Stimulated activated CD4-positive, alpha-beta T cell treated with anti-CD3 and anti-CD28 coated beads, Interleukin-2, amount 100 ng/mL, for 24 hours (primary cell): ENCODE measurements around the gene RGS12.

Experiments
- DNase-seq, 2 donors: peaks; one replicate each; pipeline ENCODE4 v3.0.0-alpha.2; 2020

The RGS12 gene, protein sequence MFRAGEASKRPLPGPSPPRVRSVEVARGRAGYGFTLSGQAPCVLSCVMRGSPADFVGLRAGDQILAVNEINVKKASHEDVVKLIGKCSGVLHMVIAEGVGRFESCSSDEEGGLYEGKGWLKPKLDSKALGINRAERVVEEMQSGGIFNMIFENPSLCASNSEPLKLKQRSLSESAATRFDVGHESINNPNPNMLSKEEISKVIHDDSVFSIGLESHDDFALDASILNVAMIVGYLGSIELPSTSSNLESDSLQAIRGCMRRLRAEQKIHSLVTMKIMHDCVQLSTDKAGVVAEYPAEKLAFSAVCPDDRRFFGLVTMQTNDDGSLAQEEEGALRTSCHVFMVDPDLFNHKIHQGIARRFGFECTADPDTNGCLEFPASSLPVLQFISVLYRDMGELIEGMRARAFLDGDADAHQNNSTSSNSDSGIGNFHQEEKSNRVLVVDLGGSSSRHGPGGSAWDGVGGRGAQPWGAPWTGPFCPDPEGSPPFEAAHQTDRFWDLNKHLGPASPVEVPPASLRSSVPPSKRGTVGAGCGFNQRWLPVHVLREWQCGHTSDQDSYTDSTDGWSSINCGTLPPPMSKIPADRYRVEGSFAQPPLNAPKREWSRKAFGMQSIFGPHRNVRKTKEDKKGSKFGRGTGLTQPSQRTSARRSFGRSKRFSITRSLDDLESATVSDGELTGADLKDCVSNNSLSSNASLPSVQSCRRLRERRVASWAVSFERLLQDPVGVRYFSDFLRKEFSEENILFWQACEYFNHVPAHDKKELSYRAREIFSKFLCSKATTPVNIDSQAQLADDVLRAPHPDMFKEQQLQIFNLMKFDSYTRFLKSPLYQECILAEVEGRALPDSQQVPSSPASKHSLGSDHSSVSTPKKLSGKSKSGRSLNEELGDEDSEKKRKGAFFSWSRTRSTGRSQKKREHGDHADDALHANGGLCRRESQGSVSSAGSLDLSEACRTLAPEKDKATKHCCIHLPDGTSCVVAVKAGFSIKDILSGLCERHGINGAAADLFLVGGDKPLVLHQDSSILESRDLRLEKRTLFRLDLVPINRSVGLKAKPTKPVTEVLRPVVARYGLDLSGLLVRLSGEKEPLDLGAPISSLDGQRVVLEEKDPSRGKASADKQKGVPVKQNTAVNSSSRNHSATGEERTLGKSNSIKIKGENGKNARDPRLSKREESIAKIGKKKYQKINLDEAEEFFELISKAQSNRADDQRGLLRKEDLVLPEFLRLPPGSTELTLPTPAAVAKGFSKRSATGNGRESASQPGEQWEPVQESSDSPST (N-terminal part only)

DNA sequence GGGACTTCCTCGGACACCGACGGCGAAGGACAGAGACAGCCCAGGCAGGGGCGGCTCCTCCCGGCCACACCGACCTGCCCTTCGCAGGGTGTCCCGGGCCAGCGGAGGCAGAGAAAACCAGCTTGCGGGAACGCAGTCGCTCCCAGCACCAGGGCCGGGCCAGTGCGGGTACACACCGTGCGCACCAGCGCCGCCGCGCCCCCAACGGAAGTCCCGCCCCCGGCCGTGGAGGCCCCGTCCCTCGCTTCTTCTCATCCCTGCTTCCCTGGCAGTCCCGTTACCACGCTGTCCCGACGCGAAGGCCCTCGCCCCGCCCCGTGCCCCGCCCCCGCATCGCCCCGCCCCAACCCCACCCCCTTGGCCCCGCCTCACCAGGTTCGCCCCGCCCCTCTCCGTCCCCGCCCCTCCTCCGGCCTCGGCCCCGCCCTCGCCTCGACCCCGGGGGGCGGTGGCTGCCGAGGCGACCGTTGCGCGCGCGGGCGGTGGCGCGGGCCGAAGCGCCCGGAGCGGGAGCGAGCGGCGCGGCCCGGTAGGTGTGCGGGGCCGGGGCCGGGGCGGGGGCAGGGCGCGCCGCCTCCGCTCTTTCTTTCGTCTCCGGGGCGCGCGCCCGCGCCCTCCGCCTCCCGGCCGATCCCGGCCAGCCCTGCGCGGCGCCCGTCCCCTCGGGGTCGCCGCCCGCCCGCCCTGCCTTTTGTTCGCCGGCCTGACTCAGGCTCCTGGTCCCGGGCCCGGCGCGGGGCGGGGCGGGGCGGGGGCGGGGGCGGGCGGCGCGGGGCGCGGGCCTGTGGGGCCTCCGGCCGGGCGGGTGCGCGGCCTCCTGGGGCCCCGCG lies at the start of gene RGS12:
RGS12 (plus strand) TSS at position 451 of the 830 bp plus-strand sequence. CDS start 23,150 bp downstream, outside the sequence.
- DNase-seq, result peak; percentile 92 to 94

DNA sequence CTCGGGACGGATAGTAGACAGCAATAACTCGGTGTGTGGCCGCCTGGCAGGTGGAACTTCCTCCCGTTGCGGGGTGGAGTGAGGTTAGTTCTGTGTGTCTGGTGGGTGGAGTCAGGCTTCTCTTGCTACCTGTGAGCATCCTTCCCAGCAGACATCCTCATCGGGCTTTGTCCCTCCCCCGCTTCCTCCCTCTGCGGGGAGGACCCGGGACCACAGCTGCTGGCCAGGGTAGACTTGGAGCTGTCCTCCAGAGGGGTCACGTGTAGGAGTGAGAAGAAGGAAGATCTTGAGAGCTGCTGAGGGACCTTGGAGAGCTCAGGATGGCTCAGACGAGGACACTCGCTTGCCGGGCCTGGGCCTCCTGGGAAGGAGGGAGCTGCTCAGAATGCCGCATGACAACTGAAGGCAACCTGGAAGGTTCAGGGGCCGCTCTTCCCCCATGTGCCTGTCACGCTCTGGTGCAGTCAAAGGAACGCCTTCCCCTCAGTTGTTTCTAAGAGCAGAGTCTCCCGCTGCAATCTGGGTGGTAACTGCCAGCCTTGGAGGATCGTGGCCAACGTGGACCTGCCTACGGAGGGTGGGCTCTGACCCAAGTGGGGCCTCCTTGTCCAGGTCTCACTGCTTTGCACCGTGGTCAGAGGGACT lies 49.6 kb upstream of the RGS12 start:
- DNase-seq, result no peak

DNA sequence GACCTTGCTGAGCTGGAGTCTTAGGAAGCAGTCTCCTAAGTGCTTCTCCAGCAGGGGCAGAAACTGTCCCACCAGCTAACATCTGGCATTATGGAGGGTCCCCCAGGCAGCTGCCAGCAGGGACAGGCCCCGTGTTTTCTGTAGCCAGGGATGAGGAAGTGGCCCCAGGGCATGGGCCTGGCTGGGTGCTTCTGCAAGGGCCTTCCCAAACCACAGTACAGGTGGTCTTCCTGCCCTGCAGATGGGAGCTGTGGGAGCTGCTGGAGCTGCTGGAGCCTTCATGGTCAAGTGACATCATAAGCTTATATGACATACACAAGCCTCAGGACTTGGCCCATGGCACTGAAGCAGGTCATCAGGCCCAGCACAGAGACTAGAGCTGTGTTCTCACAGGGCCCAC lies 48.8 kb upstream of the RGS12 start:
- no peak for DNase-seq

DNA sequence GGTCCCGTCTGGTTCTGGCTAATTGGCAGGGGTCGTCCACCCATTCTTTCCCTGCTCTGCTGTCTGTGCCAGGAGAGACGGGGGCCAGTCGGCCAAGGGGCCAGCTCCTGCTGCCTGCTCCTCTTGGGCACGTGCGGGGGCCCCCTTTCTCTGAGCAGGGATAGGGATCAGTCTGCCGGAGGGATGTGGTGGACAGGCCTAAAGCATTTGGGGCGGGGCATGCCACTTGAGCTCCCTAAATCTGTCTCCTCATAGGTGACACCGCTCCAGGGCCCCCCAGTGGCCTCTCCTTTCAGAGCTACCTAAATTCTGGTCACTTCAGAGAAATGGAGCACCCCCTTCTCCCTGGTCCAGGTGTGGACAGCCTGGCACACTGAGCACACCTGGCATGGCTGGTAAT lies 48.1 kb upstream of the RGS12 start:
- no peak for DNase-seq

DNA sequence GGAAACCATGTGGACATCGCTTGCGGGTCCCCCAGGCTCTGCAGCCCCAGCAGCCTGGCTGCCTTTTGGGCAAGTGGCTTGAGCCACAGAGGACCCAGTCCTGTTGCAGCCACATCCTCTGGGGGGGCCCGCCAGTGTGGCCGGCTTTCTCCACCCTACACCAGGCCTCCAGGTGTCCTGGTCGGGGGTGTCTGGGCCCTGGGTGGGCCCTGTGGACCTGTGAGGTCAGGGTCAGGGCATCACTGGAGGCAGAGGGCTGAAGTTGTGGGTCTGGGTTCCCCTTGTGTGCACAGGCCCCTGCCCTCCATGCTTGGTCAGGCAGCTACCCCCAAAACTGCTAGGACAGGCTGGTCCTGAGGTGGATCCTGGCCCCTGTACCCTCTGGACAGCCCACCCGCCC lies 47.1 kb upstream of the RGS12 start:
- DNase-seq, result no peak

DNA sequence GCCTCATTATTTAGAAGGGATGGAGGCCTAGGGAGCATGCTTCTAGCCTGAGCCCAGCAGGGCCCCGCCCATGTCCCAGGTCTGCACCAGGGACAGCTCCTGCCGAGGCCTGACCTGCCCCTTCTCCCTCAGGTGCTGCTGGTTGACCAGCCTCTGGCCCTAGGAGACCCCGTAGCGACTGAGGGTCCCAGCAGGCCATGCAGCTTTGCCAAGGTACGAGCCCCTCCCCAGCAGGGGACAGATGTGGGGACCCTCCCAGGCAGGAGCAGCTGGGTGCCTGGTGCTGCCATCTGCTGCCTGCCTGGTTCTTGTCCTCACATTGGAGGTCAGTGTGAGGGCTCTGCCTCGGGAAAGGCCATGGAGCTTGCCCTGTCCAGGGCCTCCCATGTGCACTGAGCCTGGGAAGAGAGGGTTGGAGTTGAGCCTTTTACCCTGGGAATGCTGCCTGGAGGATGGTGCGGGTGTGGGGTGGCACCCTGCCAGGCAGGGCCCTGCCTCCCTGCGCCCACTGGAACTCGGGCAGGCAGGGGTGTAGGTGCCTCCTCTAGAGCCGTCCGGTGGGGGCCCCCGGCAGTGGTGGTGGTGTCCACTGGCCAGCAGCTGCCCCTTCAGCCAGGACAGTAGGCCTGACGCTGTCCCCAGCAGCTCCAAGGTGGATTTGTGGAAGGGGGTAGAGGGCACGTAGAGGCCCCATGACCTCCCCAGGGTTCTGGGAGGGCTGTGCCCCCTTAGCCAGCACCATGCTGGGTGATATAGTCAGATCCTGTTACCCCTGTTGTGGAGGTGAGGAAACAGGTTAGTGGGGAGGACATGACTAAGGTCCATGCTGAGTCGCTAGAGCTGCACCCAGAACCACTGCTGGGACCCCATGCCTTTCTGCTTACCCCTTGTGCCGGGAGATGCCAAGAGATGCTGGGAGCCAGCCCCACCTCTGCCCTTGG lies 46.1 kb upstream of the RGS12 start:
- DNase-seq, result no peak

DNA sequence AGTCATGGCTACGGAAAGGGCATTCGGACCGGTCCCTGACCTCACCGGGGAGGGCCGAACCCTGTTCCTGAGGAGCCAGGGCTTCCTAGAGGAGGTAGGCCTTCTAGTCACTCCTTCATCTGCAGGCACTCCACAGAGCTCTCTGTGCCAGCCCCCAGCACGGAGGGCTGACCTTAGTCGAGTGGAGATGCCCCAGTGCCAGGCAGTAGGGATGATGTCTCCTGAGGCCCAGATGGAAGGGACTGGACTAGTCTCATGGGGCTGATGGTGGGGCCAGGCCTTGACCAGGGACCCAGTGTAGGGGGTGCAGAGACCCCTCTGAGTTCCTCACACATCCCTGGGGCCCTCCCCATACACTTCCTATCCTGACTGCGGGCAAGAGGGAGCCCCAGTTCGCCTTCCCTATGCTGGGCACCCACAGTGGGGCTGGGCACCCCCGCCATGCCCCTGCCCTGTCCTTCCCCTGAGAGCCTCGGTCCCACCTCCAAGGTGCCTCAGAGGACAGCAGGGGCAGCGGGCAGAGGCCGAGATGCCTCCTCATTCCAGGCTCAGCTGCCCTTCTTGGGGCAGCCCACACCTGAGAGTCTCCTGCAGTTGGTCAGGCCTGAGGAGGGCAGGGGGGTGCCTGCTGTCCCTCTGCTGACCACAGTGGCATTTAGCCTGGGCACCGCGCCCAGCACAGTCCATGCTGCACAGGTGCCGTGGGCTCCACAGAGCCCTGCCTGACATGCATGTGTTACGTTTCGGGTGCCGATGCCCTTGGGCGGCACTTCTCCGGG lies 45.2 kb upstream of the RGS12 start:
- DNase-seq, result no peak

DNA sequence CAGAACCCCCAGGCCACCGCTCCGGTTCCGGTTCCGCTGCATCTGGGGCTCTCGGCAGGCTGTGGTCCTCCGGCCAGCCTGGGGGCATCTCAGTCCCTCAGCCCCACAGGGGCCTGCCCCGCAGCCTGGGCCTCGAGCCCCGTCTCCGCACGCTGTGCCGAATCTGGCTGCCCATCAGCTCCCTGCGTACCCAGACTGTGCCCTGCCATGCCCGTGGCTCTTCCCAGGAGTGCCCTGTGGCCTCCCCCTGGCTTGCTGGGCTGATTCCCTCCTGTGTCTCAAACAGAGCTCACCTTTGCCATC lies 44.7 kb upstream of the RGS12 start:
- DNase-seq, result no peak

DNA sequence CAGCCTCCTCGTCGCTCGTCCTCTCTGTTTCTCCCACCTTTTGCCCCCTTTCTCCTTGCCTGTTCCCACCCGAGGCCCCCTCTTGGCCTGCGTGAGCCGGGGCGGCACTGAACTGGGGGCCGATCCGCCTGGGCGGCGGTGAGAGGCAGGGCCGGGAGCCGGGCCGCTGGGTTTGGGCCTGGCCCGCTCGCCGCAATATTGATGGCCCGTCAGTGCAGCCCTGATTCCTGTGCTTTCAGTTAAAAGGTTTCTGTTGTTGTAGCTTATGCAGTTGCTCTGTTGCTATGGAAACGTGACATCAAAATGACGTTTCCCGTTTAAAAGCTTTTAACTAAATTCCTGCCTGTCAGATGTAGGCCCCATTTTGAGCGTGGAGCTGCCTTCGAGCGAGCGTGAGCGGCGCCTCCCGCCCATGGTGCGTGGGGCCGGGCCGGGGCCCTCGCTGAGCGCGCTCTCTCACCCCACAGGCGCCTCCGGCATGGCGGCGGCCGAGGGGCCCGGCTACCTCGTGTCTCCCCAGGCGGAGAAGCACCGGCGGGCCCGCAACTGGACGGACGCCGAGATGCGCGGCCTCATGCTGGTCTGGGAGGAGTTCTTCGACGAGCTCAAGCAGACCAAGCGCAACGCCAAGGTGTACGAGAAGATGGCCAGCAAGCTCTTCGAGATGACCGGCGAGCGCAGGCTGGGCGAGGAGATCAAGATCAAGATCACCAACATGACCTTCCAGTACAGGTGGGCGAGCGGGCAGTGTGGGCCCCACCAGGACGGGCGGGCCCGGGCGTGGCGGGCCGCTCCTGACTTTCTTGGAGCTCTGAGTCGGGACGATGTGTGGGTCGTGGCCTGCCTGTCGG lies 43.8 kb upstream of the RGS12 start, which contains the start of gene MSANTD1:
MSANTD1 (plus strand) TSS at position 349 of the 851 bp plus-strand sequence; CDS start at position 413, 64 bp downstream.
- DNase-seq, result no peak

DNA sequence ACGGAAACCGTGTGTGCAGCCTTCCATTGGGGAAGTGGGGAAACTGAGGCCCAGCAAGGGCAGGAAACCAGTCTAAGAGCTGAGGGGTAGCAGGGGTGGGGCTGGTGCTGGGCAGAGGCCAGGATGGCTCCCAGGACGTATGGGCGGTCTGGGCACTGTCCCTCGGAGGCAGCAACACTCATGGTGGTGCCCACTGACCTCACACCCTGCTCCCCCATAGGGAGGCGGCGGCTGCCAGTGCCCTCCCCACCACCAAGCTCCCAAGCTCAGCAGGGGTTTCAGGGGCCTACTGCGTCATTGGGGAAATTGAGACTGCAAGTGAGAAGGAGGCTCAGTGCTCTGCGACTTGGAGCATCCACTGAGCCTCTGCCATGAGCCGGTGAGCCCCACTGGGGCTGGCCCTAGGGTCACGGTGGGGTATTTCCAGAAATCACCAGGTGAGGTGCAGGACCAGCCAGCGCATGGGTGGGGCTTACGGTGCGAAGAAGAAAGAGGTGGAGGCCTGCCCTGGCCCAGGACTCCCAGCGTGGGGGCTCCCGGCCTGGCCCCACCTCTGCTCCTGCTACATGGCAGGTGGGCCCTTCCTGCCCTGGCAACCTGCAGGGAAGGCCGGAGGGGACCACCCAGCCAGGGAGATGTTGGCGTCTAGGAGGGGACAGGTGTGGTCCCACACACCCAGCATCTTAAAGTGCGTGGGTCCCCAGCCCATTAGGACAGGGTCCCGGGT lies 42.9 kb upstream of the RGS12 start:
- no peak for DNase-seq

DNA sequence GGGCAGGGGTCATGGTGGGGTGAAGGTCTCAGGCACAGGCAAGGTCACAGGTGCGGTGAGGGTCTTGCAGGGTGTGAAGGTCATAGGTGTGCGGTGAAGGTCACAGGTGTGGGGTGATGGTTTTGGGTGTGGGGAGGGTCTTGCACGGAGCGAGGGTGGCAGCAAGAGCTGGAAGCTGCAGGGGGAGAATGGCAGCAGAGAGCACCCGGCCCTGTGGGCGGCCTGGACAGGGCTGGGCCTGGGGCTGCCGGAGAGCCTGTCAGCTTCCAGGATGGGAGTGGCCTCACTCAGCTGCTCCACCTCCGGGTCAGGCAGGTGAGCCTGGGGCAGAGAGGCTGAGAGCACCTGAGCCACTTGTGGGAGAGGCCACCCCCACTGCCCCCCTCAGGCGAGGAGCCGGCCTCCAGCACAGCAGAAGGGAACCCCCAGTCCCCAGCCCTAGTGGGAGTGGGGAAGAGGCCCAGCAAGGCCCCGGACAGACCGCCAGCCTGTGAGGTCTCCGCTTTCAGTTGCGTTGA lies 42.3 kb upstream of the RGS12 start:
- DNase-seq, result no peak

DNA sequence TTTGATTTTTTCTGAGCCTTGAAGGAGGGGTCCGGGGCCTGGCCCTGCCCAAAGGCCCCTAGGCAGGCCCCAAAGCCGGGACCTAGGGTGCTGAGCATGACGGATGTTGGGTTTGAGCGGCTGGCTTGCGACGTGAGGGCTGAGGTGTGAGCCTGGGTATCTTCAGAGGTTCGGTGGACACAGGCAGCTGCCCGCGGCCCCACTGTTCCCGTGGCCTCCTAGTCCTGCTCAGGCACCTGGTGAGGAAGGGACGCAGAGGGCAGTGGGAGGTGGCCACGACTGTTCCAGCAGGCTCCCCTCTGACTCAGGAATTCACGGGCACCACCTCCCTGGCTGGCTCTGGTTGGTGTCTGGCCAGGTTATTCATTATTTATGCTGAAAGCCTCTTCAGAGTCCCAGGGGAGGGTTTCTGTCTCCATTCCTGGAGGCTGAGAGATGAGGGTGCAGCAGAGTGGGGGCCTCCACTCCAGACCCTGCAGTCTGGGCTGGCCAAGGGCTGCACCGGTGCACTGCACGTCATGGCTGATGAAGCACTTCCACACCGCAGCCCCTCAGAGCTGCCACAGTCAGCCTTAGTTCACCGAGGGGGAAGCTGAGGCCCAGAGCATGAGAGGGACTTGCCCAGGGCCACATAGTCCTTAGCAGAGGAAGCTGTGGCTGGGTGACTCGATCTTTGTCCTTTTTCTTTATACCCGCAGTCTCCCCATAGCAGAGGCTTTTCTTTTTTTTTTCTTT lies 41.7 kb upstream of the RGS12 start:
- DNase-seq, result no peak

DNA sequence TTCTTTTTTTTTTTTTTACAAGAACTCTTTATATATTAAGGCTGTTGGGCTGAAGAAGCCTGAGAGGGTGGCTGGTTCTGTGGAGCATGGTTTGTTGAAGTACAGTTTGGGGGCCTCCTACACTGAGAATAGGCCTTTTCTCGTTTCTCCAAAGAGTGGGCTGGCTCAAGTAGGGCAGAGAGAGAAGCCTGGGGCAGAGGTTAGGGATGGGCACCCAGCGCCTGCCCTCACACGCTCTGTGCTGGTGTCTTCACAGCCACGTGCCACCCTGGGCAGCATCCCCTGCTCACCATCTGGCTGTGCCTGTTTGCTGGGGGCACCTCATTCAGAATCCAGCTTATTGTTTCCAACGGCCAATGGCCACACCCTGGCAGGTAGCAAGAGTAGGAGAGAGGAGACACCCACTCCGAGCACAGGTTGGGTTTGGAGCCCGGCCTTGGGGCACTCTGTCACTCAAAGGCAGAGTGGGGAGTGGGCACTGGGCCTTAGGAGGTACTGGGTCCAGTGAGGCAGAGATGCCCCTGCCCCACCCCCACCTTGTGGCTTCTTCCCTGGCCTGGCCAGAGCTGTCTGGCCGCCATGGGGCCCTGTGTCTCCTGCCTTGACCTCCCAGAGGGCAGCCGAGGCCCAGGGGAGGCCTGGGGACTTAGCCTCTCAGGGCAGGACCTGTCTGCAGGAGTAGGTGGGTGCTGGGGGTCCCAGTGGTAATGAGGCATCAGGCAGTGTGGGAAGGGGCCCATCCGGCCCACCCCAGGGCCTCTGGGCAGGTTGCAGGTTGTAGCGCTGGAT lies 40.9 kb upstream of the RGS12 start:
- no peak for DNase-seq

DNA sequence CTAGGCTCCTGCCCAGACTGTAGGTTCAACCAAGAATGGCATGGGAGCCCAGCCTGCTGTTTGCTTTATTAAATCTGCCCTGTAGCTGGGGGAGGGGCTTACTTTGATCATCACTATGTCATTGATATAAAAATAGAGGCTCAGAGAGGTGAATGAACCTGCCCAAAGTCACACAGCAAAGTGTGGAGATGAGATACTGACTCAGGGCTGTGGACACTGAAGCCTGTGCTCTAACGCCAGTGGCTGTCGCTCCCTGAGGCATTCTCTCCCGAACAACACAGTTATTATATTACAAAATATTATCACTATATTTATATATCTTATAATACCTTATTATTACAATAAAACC lies 40.4 kb upstream of the RGS12 start:
- no peak for DNase-seq

DNA sequence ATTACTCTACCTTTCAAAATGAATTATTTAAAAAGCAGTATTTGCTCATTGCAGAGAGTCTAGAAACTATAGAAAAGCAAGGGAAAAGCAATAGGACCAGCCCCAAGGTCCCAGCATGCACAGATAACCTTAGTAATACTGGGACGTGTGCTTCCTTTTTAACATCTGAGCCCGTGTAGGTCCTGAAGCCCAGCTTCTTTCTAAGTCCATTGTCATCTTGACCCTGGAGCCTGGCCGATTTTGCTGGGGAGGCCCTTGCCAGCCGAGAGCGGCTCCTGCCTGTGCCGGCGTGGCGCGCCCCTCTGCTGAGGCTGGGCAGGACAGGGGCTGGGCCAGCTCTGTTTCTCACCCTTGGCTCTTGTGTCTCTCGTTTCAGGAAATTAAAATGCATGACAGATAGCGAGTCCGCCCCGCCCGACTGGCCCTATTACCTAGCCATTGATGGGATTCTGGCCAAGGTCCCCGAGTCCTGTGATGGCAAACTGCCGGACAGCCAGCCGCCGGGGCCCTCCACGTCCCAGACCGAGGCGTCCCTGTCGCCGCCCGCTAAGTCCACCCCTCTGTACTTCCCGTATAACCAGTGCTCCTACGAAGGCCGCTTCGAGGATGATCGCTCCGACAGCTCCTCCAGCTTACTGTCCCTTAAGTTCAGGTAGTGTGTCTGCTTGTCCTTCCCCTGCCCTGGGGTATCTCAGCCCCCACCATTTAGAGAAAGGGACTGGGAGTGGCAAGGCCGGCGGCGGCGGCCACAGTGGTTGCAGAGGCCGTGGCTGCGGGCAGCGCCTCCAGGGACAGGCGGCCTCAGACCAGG lies 39.8 kb upstream of the RGS12 start:
- no peak for DNase-seq
